CD14-positive monocyte (primary cell): ENCODE measurements around the gene LHPP. TPM values are rescaled to one million over a fixed set of nuclear protein-coding genes. Genes with fewer than 3 reads are reported as not detected.

ENCODE experiments used
- DNase-seq, 3 donors: peaks; one replicate each; pipeline ENCODE4 v3.0.0-alpha.2; 2011 to 2022
- H2AFZ ChIP-seq: 2 replicates; pipeline ENCODE4 v1.6.0; 2012; ENCODE audit warnings: mild to moderate bottlenecking, low read depth, low read length, inconsistent platforms; ENCODE audit not compliant: insufficient read depth, poor library complexity, severe bottlenecking
- H3K27ac ChIP-seq, 2 donors: 1 replicate in 1 of 2; 2 replicates in 1 of 2; pipeline ENCODE4 v1.5.1; 2012 to 2013; ENCODE audit warnings: low read length in 2 of 2, control low read depth in 1 of 2, inconsistent platforms in 1 of 2, low read depth in 1 of 2, mild to moderate bottlenecking in 1 of 2
- H3K27me3 ChIP-seq, 2 donors: one replicate each; pipeline versions ENCODE4 v1.6.0 to v1.6.1; 2011 to 2013; ENCODE audit warnings: low read length in 2 of 2; ENCODE audit not compliant: control insufficient read depth in 2 of 2, insufficient read depth in 2 of 2
- H3K36me3 ChIP-seq, 2 donors: replicated peaks in 1 of 2; 1 replicate in 1 of 2; 2 replicates in 1 of 2; pipeline versions ENCODE4 v1.5.1 to v1.6.1; 2012 to 2013; ENCODE audit warnings: low read length in 2 of 2, control low read depth in 1 of 2, inconsistent platforms in 1 of 2, mild to moderate bottlenecking in 1 of 2; ENCODE audit not compliant: insufficient read depth in 2 of 2, control insufficient read depth in 1 of 2
- H3K4me1 ChIP-seq, 2 donors: 1 replicate in 1 of 2; 2 replicates in 1 of 2; pipeline versions ENCODE4 v1.5.1 to v1.6.1; 2012 to 2013; ENCODE audit warnings: low read length in 2 of 2, control low read depth in 1 of 2, inconsistent platforms in 1 of 2, mild to moderate bottlenecking in 1 of 2, moderate library complexity in 1 of 2; ENCODE audit not compliant: insufficient read depth in 2 of 2, control insufficient read depth in 1 of 2
- H3K4me2 ChIP-seq: replicated peaks from 2 replicates; pipeline ENCODE3; 2012; ENCODE audit warnings: low read length, moderate library complexity, mild to moderate bottlenecking; ENCODE audit not compliant: poor library complexity, severe bottlenecking; ENCODE audit errors: extremely low read depth
- H3K4me3 ChIP-seq, 3 experiments: fragments of 200-600 bp in 1 of 3; sonication (generic) in 1 of 3; replicated peaks in 1 of 3; 1 replicate in 2 of 3; 2 replicates in 1 of 3; pipeline ENCODE4 v1.5.1; 2011 to 2013; ENCODE audit warnings: low read length in 3 of 3, mild to moderate bottlenecking in 3 of 3, control low read depth in 2 of 3, low read depth in 2 of 3, inconsistent platforms in 1 of 3, moderate library complexity in 1 of 3
- H3K79me2 ChIP-seq: 2 replicates; pipeline ENCODE4 v1.6.0; 2012; ENCODE audit warnings: mild to moderate bottlenecking, control low read depth, inconsistent platforms, low read length, moderate library complexity; ENCODE audit not compliant: insufficient read depth
- H3K9ac ChIP-seq: 2 replicates; pipeline ENCODE4 v1.6.0; 2017; ENCODE audit warnings: low read length, mild to moderate bottlenecking; ENCODE audit not compliant: insufficient read depth, poor library complexity, severe bottlenecking
- H3K9me3 ChIP-seq, 2 donors: replicated peaks in 1 of 2; 1 replicate in 1 of 2; 2 replicates in 1 of 2; pipeline versions ENCODE4 v1.5.1 to v1.6.1; 2012 to 2013; ENCODE audit warnings: low read length in 2 of 2, control low read depth in 1 of 2; ENCODE audit not compliant: control insufficient read depth in 1 of 2, insufficient read depth in 1 of 2
- H4K20me1 ChIP-seq: 2 replicates; pipeline ENCODE4 v1.6.0; 2012; ENCODE audit warnings: mild to moderate bottlenecking, low read length, control low read depth, moderate library complexity; ENCODE audit not compliant: insufficient read depth
- H3K27ac Mint-ChIP-seq, 7 donors: one replicate each; pipeline ENCODE4 v1.8.0; 2020; ENCODE audit warnings: mild to moderate bottlenecking in 7 of 7, mixed read lengths in 7 of 7, moderate library complexity in 6 of 7, inconsistent platforms in 2 of 7
- H3K27me3 Mint-ChIP-seq, 3 donors: one replicate each; pipeline ENCODE4 v1.8.0; 2021 to 2022; ENCODE audit warnings: low read depth in 3 of 3, mild to moderate bottlenecking in 3 of 3, mixed read lengths in 3 of 3, moderate library complexity in 3 of 3, inconsistent platforms in 1 of 3
- H3K36me3 Mint-ChIP-seq, 2 donors: one replicate each; pipeline ENCODE4 v1.8.0; 2020; ENCODE audit warnings: mixed read lengths in 2 of 2, inconsistent platforms in 1 of 2, mild to moderate bottlenecking in 1 of 2
- H3K4me1 Mint-ChIP-seq: one replicate; pipeline ENCODE4 v1.8.0; 2020; ENCODE audit warnings: mild to moderate bottlenecking, mixed read lengths
- H3K4me3 Mint-ChIP-seq, 2 donors: one replicate each; pipeline ENCODE4 v1.8.0; 2020; ENCODE audit warnings: mild to moderate bottlenecking in 2 of 2, mixed read lengths in 2 of 2, moderate library complexity in 1 of 2
- H3K9me3 Mint-ChIP-seq, 7 donors: one replicate each; pipeline ENCODE4 v1.8.0; 2020 to 2022; ENCODE audit warnings: mixed read lengths in 7 of 7, mild to moderate bottlenecking in 6 of 7, moderate library complexity in 6 of 7, inconsistent platforms in 2 of 7
- CTCF ChIP-seq: fragments of 200-600 bp; IDR thresholded peaks from one replicate; pipeline ENCODE4 v1.8.0; 2022; ENCODE audit warnings: antibody characterized with exemption, mild to moderate bottlenecking
- WGBS: methylation state at CpG from one replicate; pipeline ENCODE4 v1.1.5; 2013; ENCODE audit warnings: missing lambda C conversion rate; ENCODE audit not compliant: insufficient coverage; 5-methylcytosine and 5-hydroxymethylcytosine counted together
- intact Hi-C, 2 donors: fragments of 100-400 bp; cut with micrococcal nuclease; formaldehyde crosslinking; loops; one replicate each; pipeline versions ENCODE4 v1.15.0 to v1.15.1; 2023
- polyA plus RNA-seq, 3 donors: library from polyadenylated mRNA; depleted of rRNA in 1 of 3; unstranded in 2 of 3; stranded (reverse) in 1 of 3; fragments of 300-500 nt in 2 of 3; fragments of >200 nt in 1 of 3; fragmentation: Illumina TruSeq in 2 of 3; gene quantifications; 1 replicate in 2 of 3; 2 replicates in 1 of 3; pipeline ENCODE4 v1.2.3, GENCODE V29; 2012 to 2021

Gene LHPP
- polyA plus RNA-seq, 3 donors = 15.2 to 20.6 (median 19.5) TPM

DNA sequence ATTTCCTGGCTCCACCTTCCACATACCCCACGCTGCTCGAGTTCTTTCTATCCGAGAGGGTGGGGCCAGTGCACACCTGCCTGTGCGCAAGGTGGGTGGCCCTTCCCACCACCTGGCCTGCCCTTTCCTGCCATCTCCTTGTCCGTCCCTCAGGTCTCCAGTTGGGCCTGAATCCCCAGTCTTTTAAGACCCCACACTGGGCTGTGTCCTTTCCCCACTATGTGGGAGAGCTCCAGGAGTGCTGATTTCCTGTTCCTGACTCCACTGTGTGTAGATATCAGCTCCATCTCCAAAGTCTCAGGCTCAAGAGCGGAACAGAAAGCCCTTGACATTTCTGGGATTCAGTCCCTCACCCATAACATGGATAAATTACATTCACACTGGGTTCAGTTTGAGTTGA lies 20.1 kb downstream of the LHPP start:
- WGBS = 85% methylated on average over 5 of the region's 6 CpGs
- H3K27me3 ChIP-seq = no peaks in the 10 kb centered on the region
- H3K27ac ChIP-seq = no peak overlapping the region
- Mint-ChIP-seq H3K36me3 (peaks cover 8 to 18% of the 10 kb centered on the region in 2 donors), H3K4me1 (no peaks in the 10 kb centered on the region), H3K4me3 (no peak overlapping the region), H3K9me3 (peaks cover 0 to 12% (median 6%) of the 10 kb centered on the region in 7 donors), H3K27ac (peak overlapping the region in 2 of 7 donors; percentile 30 to 50), H3K27me3 (peaks cover 0 to 3% (median 0%) of the 10 kb centered on the region in 3 donors)
- H4K20me1 ChIP-seq = no peaks in the 10 kb centered on the region
- no peaks in the 10 kb centered on the region for H3K4me1 ChIP-seq
- TF ChIP-seq CTCF = no peak
- intact Hi-C loops = no loop called here
- H2AFZ ChIP-seq = no peak overlapping the region
- H3K9me3 ChIP-seq = peaks cover 3 to 4% of the 10 kb centered on the region in 2 donors
- no peak overlapping the region for H3K4me3 ChIP-seq
- H3K4me2 ChIP-seq = no peak overlapping the region
- no peak for DNase-seq
- no peak overlapping the region for H3K9ac ChIP-seq
- no peaks in the 10 kb centered on the region for H3K36me3 ChIP-seq
- no peaks in the 10 kb centered on the region for H3K79me2 ChIP-seq

DNA sequence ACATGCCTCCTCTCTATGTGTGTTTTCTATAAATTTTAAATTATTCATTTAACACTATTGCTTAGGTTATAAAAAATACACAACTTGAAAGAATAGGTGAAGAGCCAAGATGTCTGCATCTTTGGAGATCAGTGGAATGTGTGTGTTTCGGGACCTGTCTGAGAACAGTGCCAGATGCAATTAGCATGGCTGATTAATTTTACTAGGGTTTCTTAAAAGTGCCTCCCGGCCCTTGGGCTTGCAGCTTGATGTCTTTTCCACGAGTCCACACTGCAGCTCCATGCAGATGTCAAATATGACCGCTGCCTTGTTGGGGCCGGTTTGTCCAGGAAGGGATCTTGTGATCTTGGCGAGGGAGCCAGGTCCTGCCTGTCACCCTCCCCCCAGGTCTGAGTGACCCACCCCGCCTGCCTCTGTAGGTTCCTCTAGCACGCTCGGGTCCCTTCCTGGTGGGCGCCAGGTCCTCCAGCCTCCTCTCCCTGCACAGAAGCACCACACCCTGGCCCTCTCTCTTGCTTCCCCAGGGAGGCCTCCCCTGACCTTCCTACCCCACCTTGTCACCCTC lies 20.7 kb downstream of the LHPP start:
- Mint-ChIP-seq H3K9me3 (peaks cover 0 to 16% (median 11%) of the 10 kb centered on the region in 7 donors), H3K27ac (no peak overlapping the region), H3K36me3 (peaks cover 10 to 18% of the 10 kb centered on the region in 2 donors), H3K4me1 (no peaks in the 10 kb centered on the region), H3K27me3 (peaks cover 0 to 3% (median 0%) of the 10 kb centered on the region in 3 donors), H3K4me3 (no peak overlapping the region)
- H4K20me1 ChIP-seq = no peaks in the 10 kb centered on the region
- H3K36me3 ChIP-seq = no peaks in the 10 kb centered on the region
- WGBS = 87% methylated on average over 10 of the region's 10 CpGs
- intact Hi-C loops = no loop called here
- H3K9me3 ChIP-seq = peaks cover 5 to 9% of the 10 kb centered on the region in 2 donors
- H3K4me1 ChIP-seq = no peaks in the 10 kb centered on the region
- no peak overlapping the region for H2AFZ ChIP-seq
- H3K27ac ChIP-seq = no peak overlapping the region
- no peak overlapping the region for H3K9ac ChIP-seq
- TF ChIP-seq CTCF = no peak
- no peak overlapping the region for H3K4me3 ChIP-seq
- H3K27me3 ChIP-seq = no peaks in the 10 kb centered on the region
- H3K79me2 ChIP-seq = no peaks in the 10 kb centered on the region
- no peak overlapping the region for H3K4me2 ChIP-seq
- no peak for DNase-seq
